Measurements from ENCODE around the gene FANCL.
"Not testable (repeated sequence)": the region's sequence is repeated elsewhere in the genome, so short reads cannot be mapped to it uniquely, and the experiment has no call there.

The FANCL gene

GRCh38 chr2:58240670-58241545, at the start of gene FANCL:
Gene FANCL, minus strand, starts transcription at chr2:58241325. Its CDS starts 12 bp downstream, at chr2:58241313.
- peak; percentile 91 for DNase-seq (ENCODE audit: low spot score)

- DNase-seq (ENCODE audit: low spot score) = peak; percentile 71
Measured at GRCh38 chr2:58289029-58289428, 47.9 kb upstream of the FANCL start.

- DNase-seq (ENCODE audit: low spot score) = no peak
Measured at GRCh38 chr2:58283931-58284330, 42.8 kb upstream of the FANCL start.

GRCh38 chr2:58275144-58275543, 34.0 kb upstream of the FANCL start:
- peak; percentile 33 for DNase-seq (ENCODE audit: low spot score)

GRCh38 chr2:58271826-58272225, 30.7 kb upstream of the FANCL start:
- DNase-seq (ENCODE audit: low spot score) = no peak

- DNase-seq (ENCODE audit: low spot score) = no peak
Measured at GRCh38 chr2:58268685-58269084, 27.6 kb upstream of the FANCL start.

- no peak for DNase-seq (ENCODE audit: low spot score)
Measured at GRCh38 chr2:58266211-58266610, 25.1 kb upstream of the FANCL start.

GRCh38 chr2:58261209-58261608, 20.1 kb upstream of the FANCL start:
- no peak for DNase-seq (ENCODE audit: low spot score)

GRCh38 chr2:58258456-58258855, 17.3 kb upstream of the FANCL start:
- not testable (repeated sequence) for DNase-seq (ENCODE audit: low spot score)

GRCh38 chr2:58251331-58252201, 10.4 kb upstream of the FANCL start:
- DNase-seq (ENCODE audit: low spot score) = not testable (repeated sequence)

- no peak for DNase-seq (ENCODE audit: low spot score)
Measured at GRCh38 chr2:58241546-58241864, 380 bp upstream of the FANCL start.

GRCh38 chr2:58239243-58239925, 1.7 kb downstream of the FANCL start:
- no peak for DNase-seq (ENCODE audit: low spot score)

- no peak for DNase-seq (ENCODE audit: low spot score)
Measured at GRCh38 chr2:58237741-58238140, 3.4 kb downstream of the FANCL start.

GRCh38 chr2:58235984-58236383, 5.1 kb downstream of the FANCL start:
- no peak for DNase-seq (ENCODE audit: low spot score)

GRCh38 chr2:58235170-58235569, 6.0 kb downstream of the FANCL start:
- no peak for DNase-seq (ENCODE audit: low spot score)

GRCh38 chr2:58228299-58228698, 12.8 kb downstream of the FANCL start:
- DNase-seq (ENCODE audit: low spot score) = no peak

GRCh38 chr2:58227171-58227917, 13.8 kb downstream of the FANCL start:
- DNase-seq (ENCODE audit: low spot score) = no peak

- DNase-seq (ENCODE audit: low spot score) = no peak
Measured at GRCh38 chr2:58221909-58222308, 19.2 kb downstream of the FANCL start.

- no peak for DNase-seq (ENCODE audit: low spot score)
Measured at GRCh38 chr2:58215429-58215828, 25.7 kb downstream of the FANCL start.

GRCh38 chr2:58210951-58211568, 30.1 kb downstream of the FANCL start:
- DNase-seq (ENCODE audit: low spot score) = not testable (repeated sequence)

- DNase-seq (ENCODE audit: low spot score) = no peak
Measured at GRCh38 chr2:58207189-58207588, 33.9 kb downstream of the FANCL start.

All from kidney tubule cell (primary cell).